ENCODE data around the gene DCAF12.

DNA sequence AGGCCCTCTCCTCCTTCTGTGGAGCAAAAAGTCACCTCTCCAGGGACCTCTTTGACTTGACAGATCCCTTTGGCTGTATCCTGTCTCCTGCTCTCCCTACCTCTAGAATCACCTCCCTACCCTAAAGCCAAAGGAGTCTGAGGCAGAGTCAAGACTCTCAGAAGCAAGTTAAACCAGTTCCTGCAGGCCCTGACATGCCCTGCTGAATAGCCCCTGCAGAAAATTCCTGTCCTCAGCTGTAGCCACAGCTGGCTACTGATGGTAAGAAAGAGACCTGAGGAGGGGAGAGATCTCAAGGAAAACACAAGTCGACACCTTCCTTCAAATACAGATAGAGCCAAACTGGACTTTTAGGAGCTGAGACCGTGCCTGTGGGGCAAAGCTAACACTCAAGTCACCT is 54.1 kb downstream of the DCAF12 start:
- TF ChIP-seq, protein P1, sequence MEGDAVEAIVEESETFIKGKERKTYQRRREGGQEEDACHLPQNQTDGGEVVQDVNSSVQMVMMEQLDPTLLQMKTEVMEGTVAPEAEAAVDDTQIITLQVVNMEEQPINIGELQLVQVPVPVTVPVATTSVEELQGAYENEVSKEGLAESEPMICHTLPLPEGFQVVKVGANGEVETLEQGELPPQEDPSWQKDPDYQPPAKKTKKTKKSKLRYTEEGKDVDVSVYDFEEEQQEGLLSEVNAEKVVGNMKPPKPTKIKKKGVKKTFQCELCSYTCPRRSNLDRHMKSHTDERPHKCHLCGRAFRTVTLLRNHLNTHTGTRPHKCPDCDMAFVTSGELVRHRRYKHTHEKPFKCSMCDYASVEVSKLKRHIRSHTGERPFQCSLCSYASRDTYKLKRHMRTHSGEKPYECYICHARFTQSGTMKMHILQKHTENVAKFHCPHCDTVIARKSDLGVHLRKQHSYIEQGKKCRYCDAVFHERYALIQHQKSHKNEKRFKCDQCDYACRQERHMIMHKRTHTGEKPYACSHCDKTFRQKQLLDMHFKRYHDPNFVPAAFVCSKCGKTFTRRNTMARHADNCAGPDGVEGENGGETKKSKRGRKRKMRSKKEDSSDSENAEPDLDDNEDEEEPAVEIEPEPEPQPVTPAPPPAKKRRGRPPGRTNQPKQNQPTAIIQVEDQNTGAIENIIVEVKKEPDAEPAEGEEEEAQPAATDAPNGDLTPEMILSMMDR (IDR thresholded peaks at IDR 0.05) = no peak
- TF ChIP-seq SMC3 (IDR thresholded peaks at IDR 0.05; ENCODE audit: low read depth, low read length) = no peak
- TF ChIP-seq, protein P2, sequence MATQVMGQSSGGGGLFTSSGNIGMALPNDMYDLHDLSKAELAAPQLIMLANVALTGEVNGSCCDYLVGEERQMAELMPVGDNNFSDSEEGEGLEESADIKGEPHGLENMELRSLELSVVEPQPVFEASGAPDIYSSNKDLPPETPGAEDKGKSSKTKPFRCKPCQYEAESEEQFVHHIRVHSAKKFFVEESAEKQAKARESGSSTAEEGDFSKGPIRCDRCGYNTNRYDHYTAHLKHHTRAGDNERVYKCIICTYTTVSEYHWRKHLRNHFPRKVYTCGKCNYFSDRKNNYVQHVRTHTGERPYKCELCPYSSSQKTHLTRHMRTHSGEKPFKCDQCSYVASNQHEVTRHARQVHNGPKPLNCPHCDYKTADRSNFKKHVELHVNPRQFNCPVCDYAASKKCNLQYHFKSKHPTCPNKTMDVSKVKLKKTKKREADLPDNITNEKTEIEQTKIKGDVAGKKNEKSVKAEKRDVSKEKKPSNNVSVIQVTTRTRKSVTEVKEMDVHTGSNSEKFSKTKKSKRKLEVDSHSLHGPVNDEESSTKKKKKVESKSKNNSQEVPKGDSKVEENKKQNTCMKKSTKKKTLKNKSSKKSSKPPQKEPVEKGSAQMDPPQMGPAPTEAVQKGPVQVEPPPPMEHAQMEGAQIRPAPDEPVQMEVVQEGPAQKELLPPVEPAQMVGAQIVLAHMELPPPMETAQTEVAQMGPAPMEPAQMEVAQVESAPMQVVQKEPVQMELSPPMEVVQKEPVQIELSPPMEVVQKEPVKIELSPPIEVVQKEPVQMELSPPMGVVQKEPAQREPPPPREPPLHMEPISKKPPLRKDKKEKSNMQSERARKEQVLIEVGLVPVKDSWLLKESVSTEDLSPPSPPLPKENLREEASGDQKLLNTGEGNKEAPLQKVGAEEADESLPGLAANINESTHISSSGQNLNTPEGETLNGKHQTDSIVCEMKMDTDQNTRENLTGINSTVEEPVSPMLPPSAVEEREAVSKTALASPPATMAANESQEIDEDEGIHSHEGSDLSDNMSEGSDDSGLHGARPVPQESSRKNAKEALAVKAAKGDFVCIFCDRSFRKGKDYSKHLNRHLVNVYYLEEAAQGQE (IDR thresholded peaks at IDR 0.05; ENCODE audit: low read depth, low read length) = no peak
- TF ChIP-seq YY1 (IDR thresholded peaks at IDR 0.05; ENCODE audit: low read depth) = no peak

All from SK-N-SH (cell line).